Measurements from ENCODE around the gene MIEF2. TPM values are rescaled to one million over a fixed set of nuclear protein-coding genes. Genes with fewer than 3 reads are reported as not detected.

The MIEF2 gene
- total RNA-seq, 6 experiments from 2014 or later: 5.9 to 10.6 (median 7.1) TPM

- intact Hi-C loops (cut with DNase I): no loop called here
- Histone ChIP-seq H3K4me1 (no peaks in the 10 kb centered on the region), H3K27ac (no peak overlapping the region), H3K4me3 (no peak overlapping the region), H3K36me3 (no peaks in the 10 kb centered on the region), H3K27me3 (no peaks in the 10 kb centered on the region), H3K9me3 (no peaks in the 10 kb centered on the region)
- ATAC-seq (peak; percentile 33 to 52 (median 46)), DNase-seq (no peak)
- 37% methylated on average over 4 of the region's 4 CpGs for WGBS (ENCODE audit: insufficient coverage, low coverage, low lambda C conversion rate, missing lambda C conversion rate)
- TF ChIP-seq POLR2A (IDR thresholded peaks at IDR 0.05) (no peak), CTCF (IDR thresholded peaks at IDR 0.05) (no peak)
Measured at GRCh38 chr17:18218756-18219415, 41.6 kb upstream of the MIEF2 start.

GRCh38 chr17:18224053-18224386 is 36.4 kb upstream of the MIEF2 start:
- intact Hi-C loops (cut with DNase I): no loop called here
- Histone ChIP-seq H3K9me3 (no peaks in the 10 kb centered on the region), H3K4me3 (no peak overlapping the region), H3K4me1 (no peaks in the 10 kb centered on the region), H3K36me3 (no peaks in the 10 kb centered on the region), H3K27ac (no peak overlapping the region), H3K27me3 (no peaks in the 10 kb centered on the region)
- TF ChIP-seq CTCF (IDR thresholded peaks at IDR 0.05): no peak
- no peak for TF ChIP-seq POLR2A (IDR thresholded peaks at IDR 0.05)
- DNase-seq (no peak), ATAC-seq (no peak)
- WGBS (ENCODE audit: insufficient coverage, low coverage, low lambda C conversion rate, missing lambda C conversion rate): 100% methylated on average over 2 of the region's 4 CpGs

DNA sequence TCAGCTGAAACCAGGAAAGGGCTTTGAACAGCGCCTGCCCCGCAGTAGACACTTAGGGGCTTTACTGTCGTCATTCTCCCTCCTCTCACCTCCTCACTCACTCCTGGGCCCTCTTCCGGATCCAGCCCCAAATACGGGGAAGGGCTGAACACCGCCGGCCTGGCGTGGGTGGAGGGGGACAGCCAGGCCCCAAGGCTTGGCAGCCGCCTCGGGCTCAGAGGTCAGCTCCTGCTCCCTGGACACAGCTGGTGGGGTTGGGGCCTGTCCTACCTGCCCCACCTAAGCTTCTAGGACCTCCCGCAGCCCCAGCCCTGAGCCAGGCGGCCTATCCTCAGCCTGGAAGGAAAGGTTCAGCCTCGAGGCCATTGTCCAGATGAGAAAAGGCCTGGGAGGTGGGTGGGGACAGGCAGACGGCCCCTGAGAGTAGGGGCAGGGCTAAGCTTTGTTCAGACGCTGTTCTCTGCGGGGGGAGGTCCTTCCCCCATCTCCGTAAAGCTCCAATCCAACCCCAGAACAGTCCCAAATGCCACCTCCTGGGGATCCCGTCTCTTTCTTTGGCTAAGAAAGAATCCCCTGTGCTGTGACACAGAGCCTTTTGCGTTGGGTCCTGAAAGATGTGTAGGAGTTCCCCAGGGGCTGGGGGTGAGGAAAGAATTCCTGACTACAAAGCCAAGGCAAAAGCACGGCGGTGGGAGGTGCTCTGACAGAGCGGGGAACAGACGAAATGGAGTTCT is 35.9 kb upstream of the MIEF2 start:
- DNase-seq (peak in 1 of 3 donors; percentile 58), ATAC-seq (peak in 1 of 4 donors; percentile 3)
- no peaks in the 10 kb centered on the region for H3K36me3 ChIP-seq
- 27% methylated on average over 11 of the region's 23 CpGs for WGBS (ENCODE audit: insufficient coverage, low coverage, low lambda C conversion rate, missing lambda C conversion rate)
- no peaks in the 10 kb centered on the region for H3K27me3 ChIP-seq
- H3K9me3 ChIP-seq: no peaks in the 10 kb centered on the region
- no peak for TF ChIP-seq CTCF (IDR thresholded peaks at IDR 0.05)
- no peak for TF ChIP-seq POLR2A (IDR thresholded peaks at IDR 0.05)
- intact Hi-C loops (cut with DNase I): no loop called here
- no peak overlapping the region for H3K27ac ChIP-seq
- no peak overlapping the region for H3K4me3 ChIP-seq
- no peaks in the 10 kb centered on the region for H3K4me1 ChIP-seq

DNA sequence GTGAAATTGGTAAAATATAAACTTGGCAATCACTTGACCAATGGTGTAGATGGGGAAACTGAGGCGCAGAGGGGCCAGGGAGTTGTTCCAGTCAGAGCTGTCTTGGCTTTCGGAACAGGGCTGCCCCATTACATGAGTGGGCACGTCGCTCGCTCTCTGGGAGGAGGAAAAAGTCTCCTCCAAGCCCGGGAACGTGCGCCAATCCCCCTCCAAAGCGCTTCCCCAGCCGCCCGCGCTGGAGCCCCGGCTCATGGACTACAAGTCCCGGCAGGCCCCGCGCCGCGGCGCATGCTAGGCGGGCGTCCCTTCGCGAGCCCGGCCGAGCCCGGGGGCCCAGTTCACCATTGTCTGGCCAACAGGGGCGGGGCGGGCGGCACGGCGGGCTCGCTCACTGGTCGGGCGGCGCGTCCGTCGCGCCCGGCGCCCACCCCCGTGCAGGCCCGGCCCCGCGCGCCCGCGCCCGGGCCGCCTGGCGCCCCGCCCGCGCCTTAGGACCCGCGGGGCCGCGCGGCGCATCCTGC is 35.3 kb upstream of the MIEF2 start, which contains the start of gene LLGL1:
Gene LLGL1, plus strand, starts transcription at position 515 of the 521 bp plus-strand sequence. CDS start 48 bp downstream, outside the sequence.
- Histone ChIP-seq H3K27ac (no peak within 1 kb of the TSS), H3K27me3 (no peaks in the 10 kb centered on the region), H3K4me3 (peak within 1 kb of the TSS; percentile 40 to 59 (median 44)), H3K4me1 (no peaks in the 10 kb centered on the region), H3K9me3 (no peaks in the 10 kb centered on the region), H3K36me3 (no peaks in the 10 kb centered on the region)
- 3% methylated on average over 5 of the region's 60 CpGs for WGBS (ENCODE audit: insufficient coverage, low coverage, low lambda C conversion rate, missing lambda C conversion rate)
- ATAC-seq (peak; percentile 98 to 100 (median 98)), DNase-seq (peak; percentile 97 to 98 (median 98))
- TF ChIP-seq POLR2A (IDR thresholded peaks at IDR 0.05) (no peak), CTCF (IDR thresholded peaks at IDR 0.05) (no peak)
- intact Hi-C loops (cut with DNase I): no loop called here

Measured in right lobe of liver (tissue), 6 donors.